Astrocyte (in vitro differentiated cells and primary cell): Measurements from ENCODE around the gene FAP.

ENCODE experiments used
- EZH2 ChIP-seq: IDR thresholded peaks from 2 replicates; pipeline ENCODE4 v1.6.1; 2012; ENCODE audit warnings: mild to moderate bottlenecking, low read length, inconsistent platforms; ENCODE audit not compliant: insufficient read depth
- TF ChIP-seq, protein P1 (sequence below): IDR thresholded peaks from 2 replicates; pipeline ENCODE4 v1.5.1; 2011; ENCODE audit warnings: low read depth, mild to moderate bottlenecking, inconsistent platforms, low read length, moderate library complexity; ENCODE audit not compliant: insufficient read depth

DNA sequence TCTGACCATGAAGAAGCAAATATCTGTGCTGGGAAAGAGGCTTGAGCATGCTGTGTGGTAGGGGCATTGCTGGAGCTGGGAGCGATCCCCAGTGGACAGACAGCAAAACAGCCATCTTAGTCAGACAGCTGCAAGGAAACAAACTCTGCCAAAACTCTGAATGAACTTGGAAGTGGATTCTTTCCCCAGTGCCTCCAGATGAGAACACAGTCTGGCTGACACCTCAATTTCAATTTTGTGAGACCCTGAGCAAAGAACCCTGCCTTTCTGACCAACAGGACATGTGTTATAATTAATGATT lies 23.2 kb upstream of the FAP start:
- no peak for TF ChIP-seq EZH2
- TF ChIP-seq, protein P1, sequence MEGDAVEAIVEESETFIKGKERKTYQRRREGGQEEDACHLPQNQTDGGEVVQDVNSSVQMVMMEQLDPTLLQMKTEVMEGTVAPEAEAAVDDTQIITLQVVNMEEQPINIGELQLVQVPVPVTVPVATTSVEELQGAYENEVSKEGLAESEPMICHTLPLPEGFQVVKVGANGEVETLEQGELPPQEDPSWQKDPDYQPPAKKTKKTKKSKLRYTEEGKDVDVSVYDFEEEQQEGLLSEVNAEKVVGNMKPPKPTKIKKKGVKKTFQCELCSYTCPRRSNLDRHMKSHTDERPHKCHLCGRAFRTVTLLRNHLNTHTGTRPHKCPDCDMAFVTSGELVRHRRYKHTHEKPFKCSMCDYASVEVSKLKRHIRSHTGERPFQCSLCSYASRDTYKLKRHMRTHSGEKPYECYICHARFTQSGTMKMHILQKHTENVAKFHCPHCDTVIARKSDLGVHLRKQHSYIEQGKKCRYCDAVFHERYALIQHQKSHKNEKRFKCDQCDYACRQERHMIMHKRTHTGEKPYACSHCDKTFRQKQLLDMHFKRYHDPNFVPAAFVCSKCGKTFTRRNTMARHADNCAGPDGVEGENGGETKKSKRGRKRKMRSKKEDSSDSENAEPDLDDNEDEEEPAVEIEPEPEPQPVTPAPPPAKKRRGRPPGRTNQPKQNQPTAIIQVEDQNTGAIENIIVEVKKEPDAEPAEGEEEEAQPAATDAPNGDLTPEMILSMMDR = no peak
